ENCODE results near the gene XRRA1.
A peak's percentile ranks its signal among the peaks of the same experiment; 100 is the strongest.

XRRA1 gene

DNA sequence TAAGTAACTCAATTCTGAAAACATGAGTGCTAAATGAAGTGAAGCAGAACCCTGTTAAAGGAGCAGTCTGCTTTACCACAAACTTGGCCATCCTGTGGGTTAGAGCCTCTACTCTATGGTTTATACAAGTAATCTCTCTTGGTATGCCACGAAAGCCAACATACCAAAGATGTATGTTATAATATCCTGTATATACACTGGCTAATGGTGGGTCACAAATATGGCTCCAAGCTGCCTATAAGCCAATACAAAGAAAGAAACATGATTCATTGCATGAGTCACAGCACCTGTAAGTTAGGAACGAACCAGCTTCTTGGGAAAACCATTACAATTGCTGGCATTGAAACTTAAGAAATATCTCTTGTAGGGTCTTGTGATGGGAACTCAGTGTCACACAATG, 16.1 kb downstream of the XRRA1 start:
- Histone ChIP-seq H3K4me3 (ENCODE audit: low read length, poor library complexity, severe bottlenecking) (no peak overlapping the region), H3K9me3 (ENCODE audit: insufficient read depth, low read depth, low read length) (no peaks in the 10 kb centered on the region), H3K4me1 (ENCODE audit: insufficient read depth, low read length, poor library complexity, severe bottlenecking) (peaks cover 8% of the 10 kb centered on the region), H3K4me2 (ENCODE audit: low read depth, low read length, poor library complexity, severe bottlenecking) (peak overlapping the region; percentile 19), H3K36me3 (ENCODE audit: insufficient read depth, low read length) (no peaks in the 10 kb centered on the region), H3K9me2 (replicated peaks; ENCODE audit: low read depth, low read length) (no peaks in the 10 kb centered on the region), H4K20me1 (ENCODE audit: insufficient read depth, low read length, poor library complexity, severe bottlenecking) (no peaks in the 10 kb centered on the region), H2AFZ (ENCODE audit: low read length) (no peak overlapping the region), H3K79me2 (ENCODE audit: insufficient read depth, low read length) (no peaks in the 10 kb centered on the region), H3K27me3 (ENCODE audit: insufficient read depth, low read length, poor library complexity, severe bottlenecking) (no peaks in the 10 kb centered on the region), H3K9ac (ENCODE audit: low read depth, low read length, poor library complexity, severe bottlenecking) (no peak overlapping the region), H3F3A (ENCODE audit: low read depth) (no peaks in the 10 kb centered on the region)
- no peak for TF ChIP-seq EZH2phosphoT487 (IDR thresholded peaks at IDR 0.05; ENCODE audit: borderline replicate concordance)
- TF ChIP-seq, protein P1, sequence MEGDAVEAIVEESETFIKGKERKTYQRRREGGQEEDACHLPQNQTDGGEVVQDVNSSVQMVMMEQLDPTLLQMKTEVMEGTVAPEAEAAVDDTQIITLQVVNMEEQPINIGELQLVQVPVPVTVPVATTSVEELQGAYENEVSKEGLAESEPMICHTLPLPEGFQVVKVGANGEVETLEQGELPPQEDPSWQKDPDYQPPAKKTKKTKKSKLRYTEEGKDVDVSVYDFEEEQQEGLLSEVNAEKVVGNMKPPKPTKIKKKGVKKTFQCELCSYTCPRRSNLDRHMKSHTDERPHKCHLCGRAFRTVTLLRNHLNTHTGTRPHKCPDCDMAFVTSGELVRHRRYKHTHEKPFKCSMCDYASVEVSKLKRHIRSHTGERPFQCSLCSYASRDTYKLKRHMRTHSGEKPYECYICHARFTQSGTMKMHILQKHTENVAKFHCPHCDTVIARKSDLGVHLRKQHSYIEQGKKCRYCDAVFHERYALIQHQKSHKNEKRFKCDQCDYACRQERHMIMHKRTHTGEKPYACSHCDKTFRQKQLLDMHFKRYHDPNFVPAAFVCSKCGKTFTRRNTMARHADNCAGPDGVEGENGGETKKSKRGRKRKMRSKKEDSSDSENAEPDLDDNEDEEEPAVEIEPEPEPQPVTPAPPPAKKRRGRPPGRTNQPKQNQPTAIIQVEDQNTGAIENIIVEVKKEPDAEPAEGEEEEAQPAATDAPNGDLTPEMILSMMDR (conservative IDR thresholded peaks at IDR 0.05; ENCODE audit: low read length): no peak

DNA sequence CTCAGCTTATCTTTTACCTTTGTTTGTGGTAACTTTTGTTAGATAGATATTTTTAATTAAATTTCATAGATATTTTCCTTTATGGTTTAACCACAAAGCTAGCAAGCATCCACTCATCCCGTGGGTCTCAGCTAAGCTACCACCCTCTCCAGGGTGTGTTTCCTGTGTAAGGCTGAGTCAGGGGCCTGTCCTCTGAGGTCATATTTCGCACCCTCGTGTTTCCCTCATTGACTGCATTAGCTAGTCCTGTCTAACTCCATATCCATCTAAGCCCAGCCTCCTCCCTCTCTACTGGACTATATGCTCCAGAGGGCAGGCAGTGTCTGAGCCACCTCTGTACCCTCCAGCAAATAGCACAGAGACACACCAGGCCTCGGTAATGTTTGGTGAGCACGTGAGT, 16.7 kb downstream of the XRRA1 start:
- Histone ChIP-seq H3K9ac (ENCODE audit: low read depth, low read length, poor library complexity, severe bottlenecking) (no peak overlapping the region), H3K9me3 (ENCODE audit: insufficient read depth, low read depth, low read length) (no peaks in the 10 kb centered on the region), H3K36me3 (ENCODE audit: insufficient read depth, low read length) (no peaks in the 10 kb centered on the region), H4K20me1 (ENCODE audit: insufficient read depth, low read length, poor library complexity, severe bottlenecking) (no peaks in the 10 kb centered on the region), H3K9me2 (replicated peaks; ENCODE audit: low read depth, low read length) (no peaks in the 10 kb centered on the region), H3K79me2 (ENCODE audit: insufficient read depth, low read length) (no peaks in the 10 kb centered on the region), H3K27me3 (ENCODE audit: insufficient read depth, low read length, poor library complexity, severe bottlenecking) (no peaks in the 10 kb centered on the region), H3K4me2 (ENCODE audit: low read depth, low read length, poor library complexity, severe bottlenecking) (peak overlapping the region; percentile 19), H3K4me3 (ENCODE audit: low read length, poor library complexity, severe bottlenecking) (no peak overlapping the region), H2AFZ (ENCODE audit: low read length) (no peak overlapping the region), H3F3A (ENCODE audit: low read depth) (no peaks in the 10 kb centered on the region), H3K4me1 (ENCODE audit: insufficient read depth, low read length, poor library complexity, severe bottlenecking) (peaks cover 8% of the 10 kb centered on the region)
- no peak for TF ChIP-seq EZH2phosphoT487 (IDR thresholded peaks at IDR 0.05; ENCODE audit: borderline replicate concordance)
- TF ChIP-seq, protein P1 (conservative IDR thresholded peaks at IDR 0.05; ENCODE audit: low read length): no peak

DNA sequence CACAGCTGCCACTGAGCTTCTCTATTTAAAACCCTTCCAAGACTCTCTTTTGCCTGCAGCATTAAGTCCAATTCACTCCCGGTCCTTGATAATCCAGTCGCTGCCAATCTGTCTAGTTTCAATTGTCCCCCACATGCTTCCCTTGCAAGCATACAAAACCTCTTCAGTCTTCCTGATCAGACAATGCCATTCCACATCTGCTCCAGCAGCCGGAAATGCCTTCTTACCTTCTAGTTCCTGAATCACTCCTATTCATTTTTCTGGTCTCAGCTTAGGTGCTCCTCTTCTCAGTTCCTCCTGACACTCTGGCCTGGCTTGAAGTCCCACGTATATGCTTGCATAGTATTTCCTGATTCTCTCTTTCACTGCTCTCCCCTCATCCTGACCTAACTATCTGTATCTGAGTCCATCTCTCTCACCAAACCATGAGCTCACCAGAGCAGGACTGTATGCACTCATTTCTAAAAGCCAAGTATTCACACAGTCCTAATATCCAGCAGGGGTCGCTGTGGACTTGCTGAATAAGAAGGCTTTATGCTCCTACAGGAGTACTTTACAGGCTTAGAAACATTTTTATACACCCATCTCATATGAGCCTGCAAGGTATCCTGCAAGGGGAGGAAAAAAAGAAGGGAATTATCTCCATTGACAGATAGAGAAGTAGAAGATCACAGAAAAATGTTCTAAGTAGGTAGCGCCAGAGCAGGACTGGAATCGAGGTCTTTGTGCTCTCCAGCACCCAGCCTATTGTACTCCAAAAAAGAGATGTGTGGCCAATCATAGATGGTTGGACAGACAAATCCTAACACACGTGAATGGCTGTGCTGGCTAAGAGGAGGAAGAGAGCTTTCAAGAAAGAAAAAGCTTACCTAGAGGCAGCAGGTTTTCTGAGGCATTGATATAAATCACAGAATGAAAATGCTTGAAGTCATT, 19.2 kb downstream of the XRRA1 start:
- Histone ChIP-seq H3K9me3 (ENCODE audit: insufficient read depth, low read depth, low read length) (no peaks in the 10 kb centered on the region), H3K36me3 (ENCODE audit: insufficient read depth, low read length) (no peaks in the 10 kb centered on the region), H3K27me3 (ENCODE audit: insufficient read depth, low read length, poor library complexity, severe bottlenecking) (no peaks in the 10 kb centered on the region), H3K9ac (ENCODE audit: low read depth, low read length, poor library complexity, severe bottlenecking) (no peak overlapping the region), H3K9me2 (replicated peaks; ENCODE audit: low read depth, low read length) (no peaks in the 10 kb centered on the region), H4K20me1 (ENCODE audit: insufficient read depth, low read length, poor library complexity, severe bottlenecking) (no peaks in the 10 kb centered on the region), H3F3A (ENCODE audit: low read depth) (no peaks in the 10 kb centered on the region), H2AFZ (ENCODE audit: low read length) (no peak overlapping the region), H3K4me1 (ENCODE audit: insufficient read depth, low read length, poor library complexity, severe bottlenecking) (peaks cover 29% of the 10 kb centered on the region), H3K4me3 (ENCODE audit: low read length, poor library complexity, severe bottlenecking) (no peak overlapping the region), H3K4me2 (ENCODE audit: low read depth, low read length, poor library complexity, severe bottlenecking) (no peak overlapping the region), H3K79me2 (ENCODE audit: insufficient read depth, low read length) (no peaks in the 10 kb centered on the region)
- TF ChIP-seq, protein P1 (conservative IDR thresholded peaks at IDR 0.05; ENCODE audit: low read length): peak; percentile 96
- TF ChIP-seq EZH2phosphoT487 (IDR thresholded peaks at IDR 0.05; ENCODE audit: borderline replicate concordance): no peak
